Measurements from ENCODE around the gene CNTN5.
"Not testable (repeated sequence)": the region's sequence is repeated elsewhere in the genome, so short reads cannot be mapped to it uniquely, and the experiment has no call there.

- TF ChIP-seq EZH2 (IDR thresholded peaks at IDR 0.05; ENCODE audit: borderline replicate concordance, insufficient read depth, low read length, poor library complexity, severe bottlenecking); TAF1 (IDR thresholded peaks at IDR 0.05; ENCODE audit: low read depth); SMC3 (conservative IDR thresholded peaks at IDR 0.05; ENCODE audit: poor library complexity): not testable (repeated sequence)
- TF ChIP-seq, protein P1, sequence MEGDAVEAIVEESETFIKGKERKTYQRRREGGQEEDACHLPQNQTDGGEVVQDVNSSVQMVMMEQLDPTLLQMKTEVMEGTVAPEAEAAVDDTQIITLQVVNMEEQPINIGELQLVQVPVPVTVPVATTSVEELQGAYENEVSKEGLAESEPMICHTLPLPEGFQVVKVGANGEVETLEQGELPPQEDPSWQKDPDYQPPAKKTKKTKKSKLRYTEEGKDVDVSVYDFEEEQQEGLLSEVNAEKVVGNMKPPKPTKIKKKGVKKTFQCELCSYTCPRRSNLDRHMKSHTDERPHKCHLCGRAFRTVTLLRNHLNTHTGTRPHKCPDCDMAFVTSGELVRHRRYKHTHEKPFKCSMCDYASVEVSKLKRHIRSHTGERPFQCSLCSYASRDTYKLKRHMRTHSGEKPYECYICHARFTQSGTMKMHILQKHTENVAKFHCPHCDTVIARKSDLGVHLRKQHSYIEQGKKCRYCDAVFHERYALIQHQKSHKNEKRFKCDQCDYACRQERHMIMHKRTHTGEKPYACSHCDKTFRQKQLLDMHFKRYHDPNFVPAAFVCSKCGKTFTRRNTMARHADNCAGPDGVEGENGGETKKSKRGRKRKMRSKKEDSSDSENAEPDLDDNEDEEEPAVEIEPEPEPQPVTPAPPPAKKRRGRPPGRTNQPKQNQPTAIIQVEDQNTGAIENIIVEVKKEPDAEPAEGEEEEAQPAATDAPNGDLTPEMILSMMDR (IDR thresholded peaks at IDR 0.05; ENCODE audit: poor library complexity, severe bottlenecking) = not testable (repeated sequence)
These were observed 1236.6 kb downstream of the CNTN5 start for GRCh38 chr11:100257238-100257803.
